ENCODE results near the gene OR52B6. TPM values are rescaled to one million over a fixed set of nuclear protein-coding genes. Genes with fewer than 3 reads are reported as not detected.
"Not testable (repeated sequence)": the region's sequence is repeated elsewhere in the genome, so short reads cannot be mapped to it uniquely, and the experiment has no call there.

Gene OR52B6
- total RNA-seq, 1 donor = under 0.01 TPM

- no peak for DNase-seq (ENCODE audit: low read depth in 2 of 3, low spot score in 2 of 3)
These were observed 12.5 kb downstream of the OR52B6 start for GRCh38 chr11:5593146-5593545.

GRCh38 chr11:5596607-5597201, 16.0 kb downstream of the OR52B6 start, which contains the start of gene TRIM6:
Gene TRIM6 (plus strand): TSS chr11:5596637. CDS start chr11:5596898, 261 bp downstream.
- DNase-seq (ENCODE audit: low read depth in 2 of 3, low spot score in 2 of 3) = peak in 2 of 3 donors; percentile 39 to 49

GRCh38 chr11:5597953-5598352, 17.3 kb downstream of the OR52B6 start:
- DNase-seq (ENCODE audit: low read depth in 2 of 3, low spot score in 2 of 3) = no peak

- peak in 2 of 3 donors; percentile 76 to 87 for DNase-seq (ENCODE audit: low read depth in 2 of 3, low spot score in 2 of 3)
These were observed 19.7 kb downstream of the OR52B6 start for GRCh38 chr11:5600374-5600851.

GRCh38 chr11:5602791-5603190, 22.1 kb downstream of the OR52B6 start:
- DNase-seq (ENCODE audit: low read depth in 2 of 3, low spot score in 2 of 3) = not testable (repeated sequence)

GRCh38 chr11:5603326-5603725, 22.6 kb downstream of the OR52B6 start:
- DNase-seq (ENCODE audit: low read depth in 2 of 3, low spot score in 2 of 3) = no peak

- no peak for DNase-seq (ENCODE audit: low read depth in 2 of 3, low spot score in 2 of 3)
These were observed 24.2 kb downstream of the OR52B6 start for GRCh38 chr11:5604896-5605295.

- DNase-seq (ENCODE audit: low read depth in 2 of 3, low spot score in 2 of 3) = no peak
These were observed 25.2 kb downstream of the OR52B6 start for GRCh38 chr11:5605849-5606248.

GRCh38 chr11:5608808-5609207, 28.1 kb downstream of the OR52B6 start:
- DNase-seq (ENCODE audit: low read depth in 2 of 3, low spot score in 2 of 3) = no peak

GRCh38 chr11:5610446-5610845, 29.8 kb downstream of the OR52B6 start:
- no peak for DNase-seq (ENCODE audit: low read depth in 2 of 3, low spot score in 2 of 3)

- no peak for DNase-seq (ENCODE audit: low read depth in 2 of 3, low spot score in 2 of 3)
These were observed 30.9 kb downstream of the OR52B6 start for GRCh38 chr11:5611627-5612026.

- no peak for DNase-seq (ENCODE audit: low read depth in 2 of 3, low spot score in 2 of 3)
These were observed 38.1 kb downstream of the OR52B6 start for GRCh38 chr11:5618807-5619206.

- no peak for DNase-seq (ENCODE audit: low read depth in 2 of 3, low spot score in 2 of 3)
These were observed 40.2 kb downstream of the OR52B6 start for GRCh38 chr11:5620651-5621521.

GRCh38 chr11:5621580-5621979, 40.9 kb downstream of the OR52B6 start:
- DNase-seq (ENCODE audit: low read depth in 2 of 3, low spot score in 2 of 3) = no peak

GRCh38 chr11:5622802-5623201, 42.1 kb downstream of the OR52B6 start:
- DNase-seq (ENCODE audit: low read depth in 2 of 3, low spot score in 2 of 3) = no peak

- DNase-seq (ENCODE audit: low read depth in 2 of 3, low spot score in 2 of 3) = peak; percentile 30 to 92 (median 81)
These were observed 44.0 kb downstream of the OR52B6 start, which contains the start of gene TRIM34 for GRCh38 chr11:5624489-5625279. Gene TRIM34 (plus strand): TSS chr11:5625001. CDS start chr11:5632332, 7,331 bp downstream.

- no peak for DNase-seq (ENCODE audit: low read depth in 2 of 3, low spot score in 2 of 3)
These were observed 44.6 kb downstream of the OR52B6 start for GRCh38 chr11:5625281-5625680.

- DNase-seq (ENCODE audit: low read depth in 2 of 3, low spot score in 2 of 3) = no peak
These were observed 45.5 kb downstream of the OR52B6 start for GRCh38 chr11:5626196-5626595.

GRCh38 chr11:5631417-5631816, 50.7 kb downstream of the OR52B6 start:
- no peak for DNase-seq (ENCODE audit: low read depth in 2 of 3, low spot score in 2 of 3)

All from hematopoietic multipotent progenitor cell (in vitro differentiated cells).